Stimulated activated CD4-positive, alpha-beta T cell treated with anti-CD3 and anti-CD28 coated beads, Interleukin-1b, Interleukin-23, amount 100 ng/mL, for 48 hours (primary cell): ENCODE data around the gene MTCH1.
A peak's percentile ranks its signal among the peaks of the same experiment; 100 is the strongest.
"Not testable (repeated sequence)": the region's sequence is repeated elsewhere in the genome, so short reads cannot be mapped to it uniquely, and the experiment has no call there.

Experiments used
- DNase-seq: peaks from one replicate; pipeline ENCODE4 v3.0.0-alpha.2; 2020

The MTCH1 gene

GRCh38 chr6:36969240-36969691 lies 16.7 kb downstream of the MTCH1 start:
- DNase-seq: no peak

DNA sequence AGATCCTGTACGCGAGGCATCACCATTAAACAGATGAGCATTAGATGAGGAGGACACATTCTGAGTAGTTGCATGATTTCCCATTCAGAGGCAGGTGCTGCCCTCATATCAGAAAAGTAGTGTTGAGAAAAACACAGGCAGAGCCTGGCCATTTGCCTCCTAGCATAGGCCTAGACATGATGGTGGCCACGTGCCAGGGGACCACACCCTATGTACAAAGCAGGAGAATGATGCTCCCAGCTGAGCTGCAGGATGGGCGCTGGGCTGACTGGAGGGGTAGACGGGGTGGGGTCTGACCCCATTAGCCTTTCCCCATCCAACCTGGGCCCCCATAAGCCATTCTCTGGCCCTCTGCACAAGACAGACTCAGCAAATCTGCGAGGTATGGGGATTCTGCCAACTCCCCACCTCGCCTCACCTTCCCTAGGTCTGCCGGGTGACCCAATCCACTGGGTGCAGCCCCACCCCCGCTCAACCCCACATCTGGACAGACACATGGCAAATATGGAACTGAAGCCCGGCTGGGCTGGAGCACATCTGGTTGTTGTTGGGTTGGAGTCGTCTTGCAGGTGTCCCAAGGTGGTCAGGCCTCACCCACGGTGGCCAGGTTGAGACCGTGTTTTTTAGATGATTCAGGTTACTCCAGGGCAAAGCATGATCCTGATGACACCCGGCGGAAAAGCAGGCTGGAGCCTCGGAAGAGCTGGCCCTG lies 17.6 kb downstream of the MTCH1 start:
- DNase-seq: no peak

DNA sequence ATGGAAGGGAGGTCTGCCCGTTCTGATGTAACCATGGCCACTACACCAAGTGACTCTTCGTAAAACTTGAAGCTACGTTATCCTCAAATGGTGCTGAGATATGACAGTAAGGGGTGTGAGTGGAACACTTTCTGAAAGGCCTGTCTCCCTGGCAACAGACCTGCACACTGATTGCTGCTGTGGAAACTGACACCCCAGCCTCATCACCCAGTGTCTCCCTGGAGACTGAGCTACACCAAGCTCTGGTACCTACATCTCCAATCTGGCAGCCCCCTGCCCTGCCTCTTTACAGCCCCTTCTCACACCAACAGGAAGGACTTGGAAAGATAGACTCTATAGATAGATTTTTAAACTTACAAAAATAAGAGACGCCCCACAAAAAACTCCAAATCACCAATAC lies 18.2 kb downstream of the MTCH1 start:
- no peak for DNase-seq

GRCh38 chr6:36967301-36967700 lies 18.7 kb downstream of the MTCH1 start:
- no peak for DNase-seq

GRCh38 chr6:36964908-36965307 lies 21.1 kb downstream of the MTCH1 start:
- no peak for DNase-seq

DNA sequence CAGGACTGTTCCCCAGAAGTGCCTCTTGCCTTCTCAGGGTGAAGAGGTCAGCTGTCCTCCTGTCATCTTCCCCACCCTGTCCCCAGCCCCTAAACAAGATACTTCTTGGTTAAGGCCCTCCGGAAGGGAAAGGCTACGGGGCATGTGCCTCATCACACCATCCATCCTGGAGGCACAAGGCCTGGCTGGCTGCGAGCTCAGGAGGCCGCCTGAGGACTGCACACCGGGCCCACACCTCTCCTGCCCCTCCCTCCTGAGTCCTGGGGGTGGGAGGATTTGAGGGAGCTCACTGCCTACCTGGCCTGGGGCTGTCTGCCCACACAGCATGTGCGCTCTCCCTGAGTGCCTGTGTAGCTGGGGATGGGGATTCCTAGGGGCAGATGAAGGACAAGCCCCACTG lies 21.6 kb downstream of the MTCH1 start:
- DNase-seq: no peak

DNA sequence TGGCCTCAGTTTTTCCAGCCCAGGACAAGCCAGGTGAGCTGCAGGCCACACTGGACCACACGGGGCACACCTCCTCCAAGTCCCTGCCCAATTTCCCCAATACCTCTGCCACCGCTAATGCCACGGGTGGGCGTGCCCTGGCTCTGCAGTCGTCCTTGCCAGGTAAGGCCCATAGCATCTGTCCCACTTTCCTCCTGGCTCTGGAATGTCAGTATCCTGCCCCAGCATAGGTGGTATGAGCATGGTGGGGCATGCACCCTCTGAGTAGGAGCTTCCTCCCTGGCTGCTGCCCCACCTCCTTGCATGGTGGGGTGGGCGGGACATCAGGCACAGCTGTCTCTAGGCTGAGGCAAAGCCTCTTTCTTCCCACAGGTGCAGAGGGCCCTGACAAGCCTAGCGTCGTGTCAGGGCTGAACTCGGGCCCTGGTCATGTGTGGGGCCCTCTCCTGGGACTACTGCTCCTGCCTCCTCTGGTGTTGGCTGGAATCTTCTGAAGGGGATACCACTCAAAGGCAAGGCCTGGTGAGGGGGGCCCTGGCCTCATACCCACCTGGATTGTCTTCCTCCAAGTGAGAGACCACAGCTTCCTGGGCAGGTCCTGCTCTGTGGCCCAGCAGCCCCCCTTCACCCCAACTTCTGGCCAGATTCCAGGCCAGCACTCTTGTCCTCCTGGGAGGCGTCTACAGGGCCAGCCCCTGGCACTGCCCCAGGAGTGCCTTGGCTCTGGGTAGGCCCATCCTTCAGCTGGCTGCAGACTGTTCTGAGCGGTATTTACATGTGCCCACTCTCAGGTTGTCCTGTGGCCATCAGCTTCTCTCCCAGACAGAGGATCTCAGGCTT lies 22.3 kb downstream of the MTCH1 start:
- no peak for DNase-seq

GRCh38 chr6:36962874-36963273 lies 23.1 kb downstream of the MTCH1 start:
- peak; percentile 73 for DNase-seq

- no peak for DNase-seq
These were observed 24.3 kb downstream of the MTCH1 start for GRCh38 chr6:36961441-36962435.

DNA sequence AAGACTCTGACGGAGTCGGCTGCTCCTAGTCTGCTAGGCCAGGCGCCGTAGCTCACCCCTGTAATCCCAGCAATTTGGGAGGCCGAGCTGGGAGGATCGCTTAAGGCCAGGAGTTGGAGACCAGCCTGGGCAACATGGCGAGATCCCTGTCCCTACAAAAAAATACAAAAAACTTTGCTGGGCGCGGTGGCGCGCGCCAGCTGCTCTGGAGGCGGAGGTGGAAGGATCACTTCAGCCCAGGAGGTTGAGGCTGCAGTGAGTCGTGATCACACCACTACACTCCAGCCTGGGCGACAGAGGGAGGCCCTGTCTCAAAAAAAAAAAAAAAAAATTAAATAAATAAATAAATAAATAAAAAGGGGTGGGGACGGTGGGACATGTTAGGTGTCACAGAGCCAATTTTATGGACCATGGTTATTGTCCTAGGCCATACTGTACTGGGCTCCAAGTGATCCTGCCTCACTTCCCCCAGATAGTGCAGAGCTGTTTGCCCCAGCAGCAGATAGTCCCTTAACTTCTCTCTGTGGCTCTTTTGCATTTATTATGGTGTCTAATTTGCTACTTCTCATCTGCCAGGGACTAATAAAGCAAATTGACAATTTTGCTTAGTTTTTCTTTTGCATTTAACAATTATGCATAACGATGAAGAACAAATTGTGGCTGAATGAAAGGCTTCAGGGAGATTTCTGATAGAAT lies 26.3 kb downstream of the MTCH1 start:
- DNase-seq: no peak

DNA sequence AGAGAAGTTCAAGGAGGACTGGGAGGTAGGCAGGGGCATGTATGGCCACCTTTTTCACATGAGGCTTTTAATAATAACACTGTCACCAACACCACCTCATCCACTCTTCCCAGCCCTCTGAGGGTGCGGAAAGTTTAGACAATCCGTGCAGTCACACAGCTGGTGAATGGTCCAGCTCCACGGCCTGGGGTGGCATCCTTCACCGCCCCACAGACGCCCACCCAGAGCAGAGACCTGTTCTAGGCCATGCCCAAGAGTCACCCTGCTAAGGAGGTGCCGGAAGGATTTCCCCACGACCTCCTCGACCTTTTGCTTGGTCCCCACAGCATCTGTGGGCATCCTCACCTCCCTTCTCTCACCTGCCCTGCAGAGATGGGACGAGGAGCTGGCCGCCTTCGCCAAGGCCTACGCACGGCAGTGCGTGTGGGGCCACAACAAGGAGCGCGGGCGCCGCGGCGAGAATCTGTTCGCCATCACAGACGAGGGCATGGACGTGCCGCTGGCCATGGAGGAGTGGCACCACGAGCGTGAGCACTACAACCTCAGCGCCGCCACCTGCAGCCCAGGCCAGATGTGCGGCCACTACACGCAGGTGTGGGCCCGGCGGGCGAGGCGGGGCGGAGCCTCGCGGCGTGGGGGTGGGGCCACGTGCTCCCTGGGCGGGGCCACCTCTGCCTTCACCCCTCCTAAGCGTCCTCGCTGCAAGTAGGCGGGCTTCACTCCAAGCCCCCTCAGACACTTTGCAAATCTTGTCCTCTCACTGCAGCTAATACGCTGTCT lies 27.0 kb downstream of the MTCH1 start:
- no peak for DNase-seq

DNA sequence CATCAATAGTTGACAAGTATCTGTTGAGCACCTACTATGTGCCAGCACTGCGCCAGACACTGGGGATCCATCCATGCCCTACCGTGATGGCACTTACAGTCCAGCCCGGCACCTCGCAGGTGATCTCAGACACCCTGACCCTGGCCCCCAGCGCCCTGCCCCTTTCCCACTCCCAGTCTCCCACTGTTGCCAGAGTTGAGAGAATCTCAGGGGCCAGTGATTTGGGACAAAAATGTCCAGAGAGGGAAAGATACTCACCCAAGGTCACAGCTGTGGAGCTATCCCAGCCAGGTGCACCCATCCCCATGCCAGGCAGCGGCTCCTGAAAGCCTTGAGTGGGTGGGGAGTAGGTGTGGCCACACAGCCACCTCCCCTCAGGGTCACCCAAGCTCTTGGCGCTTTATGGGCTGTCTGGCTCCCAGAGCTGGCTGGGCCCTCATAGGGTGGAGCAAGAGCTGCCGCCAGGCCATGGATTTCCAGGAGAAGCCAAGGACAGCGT lies 28.2 kb downstream of the MTCH1 start:
- DNase-seq: no peak

DNA sequence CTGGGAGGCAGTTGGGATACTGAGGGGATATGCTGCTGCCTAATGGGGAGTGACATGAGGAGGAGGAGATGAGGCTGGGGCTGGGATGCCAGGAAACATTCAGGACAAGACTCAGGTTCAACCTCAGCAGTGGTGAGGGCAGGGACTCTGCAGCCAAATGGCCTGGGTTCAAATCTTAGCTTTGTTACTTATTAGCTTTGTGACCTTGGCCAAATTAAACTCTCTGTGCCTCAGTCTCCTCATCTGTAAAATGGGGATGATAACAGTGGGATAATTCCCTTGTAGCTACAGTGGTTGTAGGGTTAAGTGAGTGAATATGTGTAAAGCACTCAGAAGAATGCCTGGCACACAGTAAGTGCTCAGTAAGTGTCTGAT lies 29.6 kb downstream of the MTCH1 start:
- DNase-seq: no peak

DNA sequence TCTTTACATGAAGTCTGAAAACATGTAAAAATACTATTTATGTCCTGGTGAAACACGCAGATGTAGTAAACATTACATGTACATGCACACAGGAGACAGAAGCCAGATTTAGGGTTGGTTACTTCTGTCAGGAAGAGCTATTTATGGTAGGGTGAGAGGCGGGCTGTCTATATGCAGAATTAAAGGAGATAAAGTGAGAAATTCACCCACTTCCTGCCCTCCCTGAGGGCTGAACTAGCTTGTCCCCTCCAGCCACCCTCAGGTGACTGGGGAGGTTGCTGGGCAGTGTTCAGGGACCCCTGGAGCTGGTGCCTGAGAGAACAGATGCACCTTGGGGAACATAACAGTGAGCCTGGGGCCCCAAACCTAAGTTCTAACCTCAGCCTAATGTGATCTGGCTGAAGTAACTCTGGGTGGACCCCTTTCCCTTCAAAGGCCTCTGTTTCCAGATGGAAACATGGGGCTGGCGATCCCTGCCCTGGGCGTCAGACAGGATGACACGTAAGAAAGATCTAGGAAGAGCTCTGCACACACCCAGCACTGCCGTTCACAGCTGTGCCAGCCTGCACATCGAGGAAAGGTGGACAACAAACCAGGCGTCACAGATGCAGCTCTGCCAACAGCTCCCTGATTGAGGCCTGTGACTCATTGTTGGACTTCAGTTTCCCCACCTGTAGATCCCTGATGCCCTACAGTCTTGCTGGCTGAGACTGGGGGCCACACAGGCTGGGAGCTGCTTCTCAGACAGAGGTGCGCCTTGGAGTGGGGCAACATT lies 30.1 kb downstream of the MTCH1 start:
- DNase-seq: no peak

DNA sequence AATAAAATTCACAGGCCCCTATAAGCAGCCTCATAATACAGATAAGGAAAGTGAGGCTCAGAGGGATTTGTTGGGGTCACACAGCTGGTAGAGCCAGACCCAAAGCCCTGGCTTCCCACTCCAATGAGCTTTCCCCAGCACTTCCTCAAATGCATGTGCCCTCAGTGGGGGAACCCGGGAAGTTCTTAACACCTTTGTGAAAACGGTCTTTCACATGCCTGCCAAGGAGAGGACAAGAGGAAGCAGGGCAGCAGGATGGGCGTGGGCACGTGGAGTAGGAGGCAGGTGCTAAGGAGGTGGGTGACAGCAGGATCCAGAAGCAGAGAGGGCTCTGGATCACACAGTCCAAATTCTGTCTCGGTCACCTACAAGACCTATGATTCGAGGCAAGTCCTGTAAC lies 30.9 kb downstream of the MTCH1 start:
- DNase-seq: no peak

DNA sequence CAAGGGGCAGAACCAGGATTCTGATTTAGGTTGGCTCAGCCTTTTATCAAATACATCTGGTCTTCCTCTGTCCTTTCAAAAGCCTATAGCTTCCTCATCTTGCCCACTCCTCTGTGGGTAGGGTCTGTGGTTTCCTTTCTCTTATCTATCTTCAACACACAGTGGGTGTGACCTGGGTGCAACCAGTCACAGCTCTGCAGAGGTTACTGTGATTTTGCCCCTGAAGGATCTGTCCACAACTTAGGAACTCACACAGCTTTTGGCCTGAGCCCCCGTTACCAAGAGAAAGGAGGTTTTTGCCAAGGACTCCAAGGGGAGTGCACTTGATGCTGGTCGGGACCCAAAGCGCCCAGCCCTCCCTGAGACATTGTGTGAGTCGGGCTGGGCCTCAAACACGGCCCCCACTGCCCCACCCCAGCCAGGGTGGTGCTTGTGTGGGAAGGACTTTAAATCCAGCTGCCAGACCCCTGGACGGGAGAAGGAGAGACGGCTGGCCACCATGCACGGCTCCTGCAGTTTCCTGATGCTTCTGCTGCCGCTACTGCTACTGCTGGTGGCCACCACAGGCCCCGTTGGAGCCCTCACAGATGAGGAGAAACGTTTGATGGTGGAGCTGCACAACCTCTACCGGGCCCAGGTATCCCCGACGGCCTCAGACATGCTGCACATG lies 31.6 kb downstream of the MTCH1 start, which contains the start of gene PI16:
TSS of gene PI16 (plus strand) at position 477 of the 670 bp plus-strand sequence. CDS start at position 500, 23 bp downstream.
- no peak for DNase-seq

DNA sequence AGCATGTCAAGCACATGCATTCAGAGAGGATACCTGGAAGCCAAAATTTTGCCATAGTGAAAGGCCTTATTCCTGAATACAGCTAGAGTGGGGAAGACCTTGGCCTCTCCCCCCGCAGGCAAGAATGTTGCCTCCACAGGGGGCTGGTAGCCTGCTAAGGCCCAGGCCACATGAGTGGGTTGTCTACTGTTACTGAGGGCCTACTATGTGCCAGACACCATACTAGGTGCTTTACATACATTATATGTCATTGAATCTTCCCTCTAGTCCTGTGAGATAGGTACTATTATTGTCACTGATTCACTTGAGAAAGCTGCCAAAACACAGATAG lies 32.1 kb downstream of the MTCH1 start:
- DNase-seq: no peak

DNA sequence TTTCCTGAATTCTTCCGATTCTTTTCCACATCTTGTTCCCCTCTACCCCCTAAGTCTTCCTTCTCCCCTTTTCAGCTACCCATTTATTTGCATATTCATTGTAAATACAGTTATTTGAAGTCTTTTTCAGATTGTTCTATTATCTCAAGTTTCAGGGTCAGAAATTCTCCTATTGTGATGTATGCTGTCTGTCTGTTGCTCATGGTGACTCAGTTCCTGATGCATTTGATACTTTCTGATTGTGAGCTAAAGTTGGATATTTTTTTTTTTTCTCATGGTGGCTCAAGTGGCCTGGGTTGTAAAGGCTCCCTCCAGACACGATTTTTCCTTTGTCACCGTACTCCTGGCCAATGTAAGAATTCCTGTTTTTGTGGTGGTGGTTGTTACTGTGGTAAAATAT lies 36.4 kb downstream of the MTCH1 start:
- no peak for DNase-seq

GRCh38 chr6:36949076-36949475 lies 36.9 kb downstream of the MTCH1 start:
- not testable (repeated sequence) for DNase-seq
